ENCODE measurements around the gene EXT2. TPM values are rescaled to one million over a fixed set of nuclear protein-coding genes. Genes with fewer than 3 reads are reported as not detected.
A peak's percentile ranks its signal among the peaks of the same experiment; 100 is the strongest.

The EXT2 gene
- total RNA-seq, 4 donors from 2014 or later = 47.8 to 80.4 (median 68.0) TPM

- H3K27me3 ChIP-seq = no peaks in the 10 kb centered on the region
- H3K9me3 ChIP-seq = no peaks in the 10 kb centered on the region
- no peak for TF ChIP-seq CTCF (IDR thresholded peaks at IDR 0.05)
- TF ChIP-seq EP300 (IDR thresholded peaks at IDR 0.05) = no peak
- no peak for TF ChIP-seq POLR2AphosphoS5 (IDR thresholded peaks at IDR 0.05)
- no peak for TF ChIP-seq POLR2A (IDR thresholded peaks at IDR 0.05; ENCODE audit: low read depth)
- peaks cover 15 to 21% (median 17%) of the 10 kb centered on the region in 4 donors for H3K4me1 ChIP-seq
- no peak overlapping the region for H3K4me3 ChIP-seq
- 92% methylated on average over 6 of the region's 6 CpGs for WGBS
- no peak overlapping the region for H3K27ac ChIP-seq (replicated peaks in 1 of 4)
- intact Hi-C loops (cut with DNase I) = no loop called here
- H3K36me3 ChIP-seq = peaks cover 19 to 32% (median 23%) of the 10 kb centered on the region in 4 donors
- DNase-seq (ENCODE audit: extremely low spot score) = no peak
Measured at GRCh38 chr11:44108260-44108659, 12.8 kb downstream of the EXT2 start.

- 13% methylated on average over 4 of the region's 4 CpGs for WGBS
- Histone ChIP-seq H3K27ac (replicated peaks in 1 of 4) (no peak overlapping the region), H3K4me1 (peaks cover 15 to 22% (median 17%) of the 10 kb centered on the region in 4 donors), H3K9me3 (no peaks in the 10 kb centered on the region), H3K4me3 (no peak overlapping the region), H3K36me3 (peaks cover 19 to 47% (median 40%) of the 10 kb centered on the region in 4 donors), H3K27me3 (no peaks in the 10 kb centered on the region)
- intact Hi-C loops (cut with DNase I) = no loop called here
- DNase-seq (ENCODE audit: extremely low spot score) = no peak
- TF ChIP-seq EP300 (IDR thresholded peaks at IDR 0.05) = no peak
- peak; percentile 50 to 68 (median 55) for TF ChIP-seq CTCF (IDR thresholded peaks at IDR 0.05)
Measured at GRCh38 chr11:44110231-44110679, 14.8 kb downstream of the EXT2 start.

- Histone ChIP-seq H3K27ac (replicated peaks in 1 of 4) (no peak overlapping the region), H3K4me1 (peaks cover 15 to 24% (median 21%) of the 10 kb centered on the region in 4 donors), H3K36me3 (peaks cover 19 to 62% (median 49%) of the 10 kb centered on the region in 4 donors), H3K4me3 (no peak overlapping the region), H3K27me3 (no peaks in the 10 kb centered on the region), H3K9me3 (no peaks in the 10 kb centered on the region)
- 47% methylated on average over 7 of the region's 7 CpGs for WGBS
- DNase-seq (ENCODE audit: extremely low spot score) = no peak
- intact Hi-C loops (cut with DNase I) = no loop called here
- TF ChIP-seq POLR2AphosphoS5 (IDR thresholded peaks at IDR 0.05) = no peak
- TF ChIP-seq EP300 (IDR thresholded peaks at IDR 0.05) = no peak
- TF ChIP-seq POLR2A (IDR thresholded peaks at IDR 0.05; ENCODE audit: low read depth) = no peak
- TF ChIP-seq CTCF (IDR thresholded peaks at IDR 0.05) = no peak
Measured at GRCh38 chr11:44112091-44112821, 16.8 kb downstream of the EXT2 start.

- Histone ChIP-seq H3K27ac (replicated peaks in 1 of 4) (no peak overlapping the region), H3K4me1 (peaks cover 15 to 24% (median 21%) of the 10 kb centered on the region in 4 donors), H3K4me3 (no peak overlapping the region), H3K9me3 (no peaks in the 10 kb centered on the region), H3K27me3 (no peaks in the 10 kb centered on the region), H3K36me3 (peaks cover 16 to 61% (median 47%) of the 10 kb centered on the region in 4 donors)
- intact Hi-C loops (cut with DNase I) = no loop called here
- DNase-seq (ENCODE audit: extremely low spot score) = no peak
- WGBS = 83% methylated on average over 3 of the region's 3 CpGs
- no peak for TF ChIP-seq POLR2A (IDR thresholded peaks at IDR 0.05; ENCODE audit: low read depth)
- no peak for TF ChIP-seq EP300 (IDR thresholded peaks at IDR 0.05)
- TF ChIP-seq CTCF (IDR thresholded peaks at IDR 0.05) = no peak
- no peak for TF ChIP-seq POLR2AphosphoS5 (IDR thresholded peaks at IDR 0.05)
Measured at GRCh38 chr11:44113018-44113417, 17.5 kb downstream of the EXT2 start.
